ENCODE measurements around the gene KRTAP10-4.
A peak's percentile ranks its signal among the peaks of the same experiment; 100 is the strongest.
"Not testable (repeated sequence)": the region's sequence is repeated elsewhere in the genome, so short reads cannot be mapped to it uniquely, and the experiment has no call there.

The KRTAP10-4 gene

GRCh38 chr21:44601596-44602462 lies 28.3 kb downstream of the KRTAP10-4 start:
- peak; percentile 60 to 83 for DNase-seq

- DNase-seq = no peak
Measured at GRCh38 chr21:44602463-44602850, 28.9 kb downstream of the KRTAP10-4 start.

GRCh38 chr21:44603109-44603875 lies 29.8 kb downstream of the KRTAP10-4 start:
- no peak for DNase-seq

GRCh38 chr21:44603911-44604310 lies 30.4 kb downstream of the KRTAP10-4 start:
- DNase-seq = no peak

- no peak for DNase-seq
Measured at GRCh38 chr21:44606495-44606894, 33.0 kb downstream of the KRTAP10-4 start.

- DNase-seq = no peak
Measured at GRCh38 chr21:44609193-44609592, 35.7 kb downstream of the KRTAP10-4 start.

GRCh38 chr21:44610157-44610843 lies 36.8 kb downstream of the KRTAP10-4 start:
- DNase-seq = not testable (repeated sequence)

- DNase-seq = no peak
Measured at GRCh38 chr21:44611551-44611950, 38.0 kb downstream of the KRTAP10-4 start.

GRCh38 chr21:44612029-44612486 lies 38.5 kb downstream of the KRTAP10-4 start, which contains the start of gene KRTAP10-8:
Gene KRTAP10-8, plus strand, starts transcription at chr21:44612079. Its CDS starts 22 bp downstream, at chr21:44612101.
- no peak for DNase-seq

- DNase-seq = no peak
Measured at GRCh38 chr21:44612669-44613229, 39.2 kb downstream of the KRTAP10-4 start.

GRCh38 chr21:44613386-44614155 lies 40.0 kb downstream of the KRTAP10-4 start:
- DNase-seq = no peak

- DNase-seq = no peak
Measured at GRCh38 chr21:44614161-44614631, 40.7 kb downstream of the KRTAP10-4 start.

GRCh38 chr21:44614961-44615391 lies 41.4 kb downstream of the KRTAP10-4 start:
- no peak for DNase-seq

- DNase-seq = peak in 1 of 2 experiments; percentile 31
Measured at GRCh38 chr21:44615466-44615865, 41.9 kb downstream of the KRTAP10-4 start.

- peak; percentile 74 to 91 for DNase-seq
Measured at GRCh38 chr21:44615911-44616590, 42.5 kb downstream of the KRTAP10-4 start.

- DNase-seq = no peak
Measured at GRCh38 chr21:44616591-44616926, 43.0 kb downstream of the KRTAP10-4 start.

GRCh38 chr21:44617071-44617501 lies 43.6 kb downstream of the KRTAP10-4 start:
- peak; percentile 75 to 91 for DNase-seq

- DNase-seq = no peak
Measured at GRCh38 chr21:44618504-44618903, 45.0 kb downstream of the KRTAP10-4 start.

GRCh38 chr21:44618909-44619308 lies 45.4 kb downstream of the KRTAP10-4 start:
- DNase-seq = no peak

- no peak for DNase-seq
Measured at GRCh38 chr21:44619886-44620285, 46.4 kb downstream of the KRTAP10-4 start.

GRCh38 chr21:44623575-44623974 lies 50.0 kb downstream of the KRTAP10-4 start:
- DNase-seq = no peak
